ENCODE measurements around the gene YES1.
"Not testable (repeated sequence)": the region's sequence is repeated elsewhere in the genome, so short reads cannot be mapped to it uniquely, and the experiment has no call there.

Gene YES1

GRCh38 chr18:767084-767882, 44.8 kb downstream of the YES1 start:
- Histone ChIP-seq H2BK5ac (ENCODE audit: low read depth, low read length, poor library complexity, severe bottlenecking) (no peak overlapping the region), H2BK120ac (ENCODE audit: low read depth, low read length) (no peak overlapping the region), H3K4me1 (ENCODE audit: control insufficient read depth, insufficient read depth, low read depth, low read length) (peaks cover 2% of the 10 kb centered on the region), H3K79me1 (replicated peaks; ENCODE audit: low read length, poor library complexity, severe bottlenecking) (peaks cover 26% of the 10 kb centered on the region), H3K23ac (ENCODE audit: low read length in 2 of 2) (no peak overlapping the region), H3K9ac (ENCODE audit: low read length) (no peak overlapping the region), H3K36me3 (ENCODE audit: control insufficient read depth in 1 of 2, insufficient read depth in 2 of 2, low read depth in 1 of 2, low read length in 2 of 2) (no peaks in the 10 kb centered on the region), H3K9me3 (ENCODE audit: control insufficient read depth, low read length) (no peaks in the 10 kb centered on the region), H4K8ac (ENCODE audit: low read length) (no peak overlapping the region), H3K27ac (ENCODE audit: low read length, poor library complexity, severe bottlenecking) (no peak overlapping the region), H2AFZ (ENCODE audit: low read depth, low read length) (no peak overlapping the region), H2AK5ac (ENCODE audit: low read length, severe bottlenecking) (no peak overlapping the region), H3K4ac (ENCODE audit: low read depth in 1 of 2, low read length in 2 of 2) (no peak overlapping the region), H3K18ac (ENCODE audit: low read depth in 1 of 2, low read length in 2 of 2) (no peak overlapping the region), H3K4me3 (ENCODE audit: insufficient read depth in 1 of 2, low read depth in 1 of 2, low read length in 2 of 2) (no peak overlapping the region), H3K27me3 (ENCODE audit: control insufficient read depth in 1 of 2, insufficient read depth in 1 of 2, low read length in 2 of 2) (no peaks in the 10 kb centered on the region), H3K14ac (ENCODE audit: low read length in 2 of 2) (no peak overlapping the region), H2BK15ac (ENCODE audit: low read depth, poor library complexity, severe bottlenecking) (no peak overlapping the region), H3K4me2 (ENCODE audit: low read length, poor library complexity, severe bottlenecking) (no peak overlapping the region), H2BK12ac (ENCODE audit: low read length in 2 of 2) (no peak overlapping the region), H4K91ac (ENCODE audit: low read length) (no peak overlapping the region)
- DNase-seq: no peak
- WGBS: 96% methylated on average over 10 of the region's 12 CpGs

GRCh38 chr18:766550-766860, 45.5 kb downstream of the YES1 start:
- no peak overlapping the region for H4K91ac ChIP-seq (ENCODE audit: low read length)
- no peak overlapping the region for H2AK5ac ChIP-seq (ENCODE audit: low read length, severe bottlenecking)
- peaks cover 23% of the 10 kb centered on the region for H3K79me1 ChIP-seq (replicated peaks; ENCODE audit: low read length, poor library complexity, severe bottlenecking)
- no peak overlapping the region for H2BK12ac ChIP-seq (ENCODE audit: low read length in 2 of 2)
- no peak overlapping the region for H3K14ac ChIP-seq (ENCODE audit: low read length in 2 of 2)
- WGBS: 100% methylated on average over 1 of the region's 1 CpG
- no peak overlapping the region for H3K18ac ChIP-seq (ENCODE audit: low read depth in 1 of 2, low read length in 2 of 2)
- no peaks in the 10 kb centered on the region for H3K27me3 ChIP-seq (ENCODE audit: control insufficient read depth in 1 of 2, insufficient read depth in 1 of 2, low read length in 2 of 2)
- no peak for DNase-seq
- H2AFZ ChIP-seq (ENCODE audit: low read depth, low read length): no peak overlapping the region
- H2BK15ac ChIP-seq (ENCODE audit: low read depth, poor library complexity, severe bottlenecking): no peak overlapping the region
- no peak overlapping the region for H3K27ac ChIP-seq (ENCODE audit: low read length, poor library complexity, severe bottlenecking)
- H3K4me2 ChIP-seq (ENCODE audit: low read length, poor library complexity, severe bottlenecking): no peak overlapping the region
- no peaks in the 10 kb centered on the region for H3K9me3 ChIP-seq (ENCODE audit: control insufficient read depth, low read length)
- H4K8ac ChIP-seq (ENCODE audit: low read length): no peak overlapping the region
- H3K4me1 ChIP-seq (ENCODE audit: control insufficient read depth, insufficient read depth, low read depth, low read length): peaks cover under 1% of the 10 kb centered on the region
- no peak overlapping the region for H3K23ac ChIP-seq (ENCODE audit: low read length in 2 of 2)
- no peak overlapping the region for H3K4ac ChIP-seq (ENCODE audit: low read depth in 1 of 2, low read length in 2 of 2)
- H3K36me3 ChIP-seq (ENCODE audit: control insufficient read depth in 1 of 2, insufficient read depth in 2 of 2, low read depth in 1 of 2, low read length in 2 of 2): no peaks in the 10 kb centered on the region
- no peak overlapping the region for H3K4me3 ChIP-seq (ENCODE audit: insufficient read depth in 1 of 2, low read depth in 1 of 2, low read length in 2 of 2)
- H3K9ac ChIP-seq (ENCODE audit: low read length): no peak overlapping the region
- no peak overlapping the region for H2BK5ac ChIP-seq (ENCODE audit: low read depth, low read length, poor library complexity, severe bottlenecking)
- no peak overlapping the region for H2BK120ac ChIP-seq (ENCODE audit: low read depth, low read length)

DNA sequence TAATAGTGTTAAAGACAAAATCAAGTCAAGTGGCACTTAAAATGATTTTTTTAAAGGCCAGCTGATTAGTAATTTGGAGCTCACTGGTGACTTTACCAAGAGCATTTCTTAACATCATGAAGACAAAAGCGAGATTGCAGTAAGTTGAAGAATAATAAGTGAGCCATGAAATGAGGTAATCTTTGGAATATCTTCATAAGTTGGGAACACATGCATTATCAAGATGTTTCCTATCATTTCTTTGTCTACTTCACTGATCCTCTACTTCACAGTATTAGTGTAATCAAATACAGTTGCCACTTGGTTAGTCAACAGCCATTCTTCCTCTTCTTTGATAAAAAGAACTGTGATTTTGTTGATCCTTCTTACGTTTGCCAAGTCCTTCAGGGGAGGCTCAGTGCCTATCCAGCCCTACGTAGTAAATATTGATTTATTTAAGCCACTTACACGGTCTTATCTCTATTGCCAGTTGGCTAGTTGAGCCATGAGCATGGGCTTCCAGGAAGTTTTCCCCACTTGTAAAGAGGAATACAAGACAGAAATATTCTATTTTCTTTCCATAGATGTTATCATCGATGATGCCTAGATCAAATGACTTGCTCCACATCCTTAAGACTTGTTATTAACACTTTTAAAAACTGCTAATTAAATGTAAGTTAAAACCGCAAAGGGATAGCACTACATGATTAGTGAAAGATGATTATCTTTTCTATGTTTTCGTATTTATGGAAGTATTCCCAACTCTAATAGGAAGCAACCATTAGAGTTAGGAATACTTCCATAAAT, 46.1 kb downstream of the YES1 start:
- Histone ChIP-seq H2BK12ac (ENCODE audit: low read length in 2 of 2) (no peak overlapping the region), H3K27me3 (ENCODE audit: control insufficient read depth in 1 of 2, insufficient read depth in 1 of 2, low read length in 2 of 2) (no peaks in the 10 kb centered on the region), H2BK120ac (ENCODE audit: low read depth, low read length) (no peak overlapping the region), H2BK15ac (ENCODE audit: low read depth, poor library complexity, severe bottlenecking) (no peak overlapping the region), H2BK5ac (ENCODE audit: low read depth, low read length, poor library complexity, severe bottlenecking) (no peak overlapping the region), H3K23ac (ENCODE audit: low read length in 2 of 2) (no peak overlapping the region), H3K9me3 (ENCODE audit: control insufficient read depth, low read length) (no peaks in the 10 kb centered on the region), H3K79me1 (replicated peaks; ENCODE audit: low read length, poor library complexity, severe bottlenecking) (peaks cover 24% of the 10 kb centered on the region), H3K18ac (ENCODE audit: low read depth in 1 of 2, low read length in 2 of 2) (no peak overlapping the region), H4K91ac (ENCODE audit: low read length) (no peak overlapping the region), H3K4me2 (ENCODE audit: low read length, poor library complexity, severe bottlenecking) (no peak overlapping the region), H3K27ac (ENCODE audit: low read length, poor library complexity, severe bottlenecking) (no peak overlapping the region), H3K4me1 (ENCODE audit: control insufficient read depth, insufficient read depth, low read depth, low read length) (no peaks in the 10 kb centered on the region), H3K4me3 (ENCODE audit: insufficient read depth in 1 of 2, low read depth in 1 of 2, low read length in 2 of 2) (no peak overlapping the region), H2AFZ (ENCODE audit: low read depth, low read length) (no peak overlapping the region), H3K4ac (ENCODE audit: low read depth in 1 of 2, low read length in 2 of 2) (no peak overlapping the region), H3K14ac (ENCODE audit: low read length in 2 of 2) (no peak overlapping the region), H3K36me3 (ENCODE audit: control insufficient read depth in 1 of 2, insufficient read depth in 2 of 2, low read depth in 1 of 2, low read length in 2 of 2) (no peaks in the 10 kb centered on the region), H3K9ac (ENCODE audit: low read length) (no peak overlapping the region), H4K8ac (ENCODE audit: low read length) (no peak overlapping the region), H2AK5ac (ENCODE audit: low read length, severe bottlenecking) (no peak overlapping the region)
- DNase-seq: no peak
- WGBS: 94% methylated on average over 3 of the region's 7 CpGs

DNA sequence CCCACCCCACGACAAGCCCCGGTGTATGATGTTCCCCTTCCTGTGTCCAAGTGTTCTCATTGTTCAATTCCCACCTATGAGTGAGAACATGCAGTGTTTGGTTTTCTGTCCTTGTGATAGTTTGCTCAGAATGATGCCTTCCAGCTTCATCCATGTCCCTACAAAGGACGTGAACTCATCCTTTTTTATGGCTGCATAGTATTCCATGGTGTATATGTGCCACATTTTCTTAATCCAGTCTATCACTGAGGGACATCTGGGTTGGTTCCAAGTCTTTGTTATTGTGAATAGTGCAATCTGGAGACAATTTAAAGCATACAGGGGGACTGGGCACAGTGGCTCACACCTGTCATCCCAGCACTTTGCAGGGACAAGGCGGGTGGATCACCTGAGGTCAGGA, 52.2 kb downstream of the YES1 start:
- H3K4me1 ChIP-seq (ENCODE audit: control insufficient read depth, insufficient read depth, low read depth, low read length); H3K27ac ChIP-seq (ENCODE audit: low read length, poor library complexity, severe bottlenecking); H3K23ac ChIP-seq (ENCODE audit: low read length in 2 of 2); H2BK12ac ChIP-seq (ENCODE audit: low read length in 2 of 2); H3K9ac ChIP-seq (ENCODE audit: low read length); H3K4me2 ChIP-seq (ENCODE audit: low read length, poor library complexity, severe bottlenecking); H3K27me3 ChIP-seq (ENCODE audit: control insufficient read depth in 1 of 2, insufficient read depth in 1 of 2, low read length in 2 of 2); H4K91ac ChIP-seq (ENCODE audit: low read length); H2BK5ac ChIP-seq (ENCODE audit: low read depth, low read length, poor library complexity, severe bottlenecking); H2BK15ac ChIP-seq (ENCODE audit: low read depth, poor library complexity, severe bottlenecking); H3K18ac ChIP-seq (ENCODE audit: low read depth in 1 of 2, low read length in 2 of 2); H2BK120ac ChIP-seq (ENCODE audit: low read depth, low read length); H3K4me3 ChIP-seq (ENCODE audit: insufficient read depth in 1 of 2, low read depth in 1 of 2, low read length in 2 of 2); H4K8ac ChIP-seq (ENCODE audit: low read length); H3K4ac ChIP-seq (ENCODE audit: low read depth in 1 of 2, low read length in 2 of 2); DNase-seq; H2AFZ ChIP-seq (ENCODE audit: low read depth, low read length); H2AK5ac ChIP-seq (ENCODE audit: low read length, severe bottlenecking); H3K9me3 ChIP-seq (ENCODE audit: control insufficient read depth, low read length); H3K14ac ChIP-seq (ENCODE audit: low read length in 2 of 2): not testable (repeated sequence)
- 100% methylated on average over 1 of the region's 4 CpGs for WGBS
- Histone ChIP-seq H3K36me3 (ENCODE audit: control insufficient read depth in 1 of 2, insufficient read depth in 2 of 2, low read depth in 1 of 2, low read length in 2 of 2) (peaks cover 3 to 15% of the 10 kb centered on the region in 2 experiments), H3K79me1 (replicated peaks; ENCODE audit: low read length, poor library complexity, severe bottlenecking) (peaks cover 25% of the 10 kb centered on the region)
